H9 (cell line): ENCODE data around the gene DHX38. TPM values are rescaled to one million over a fixed set of nuclear protein-coding genes. Genes with fewer than 3 reads are reported as not detected.

Experiments
- DNase-seq: peaks from one replicate; pipeline ENCODE4 v3.0.0-alpha.2; 2017
- H2AFZ ChIP-seq: one replicate; pipeline ENCODE4 v1.6.1; 2013; ENCODE audit warnings: mild to moderate bottlenecking, low read length, control low read depth, moderate library complexity
- H2AK5ac ChIP-seq: 2 replicates; pipeline ENCODE4 v1.6.1; 2013; ENCODE audit warnings: low read length, control low read depth, mixed read lengths; ENCODE audit not compliant: insufficient read length
- H2BK120ac ChIP-seq: one replicate; pipeline ENCODE4 v1.6.1; 2013; ENCODE audit warnings: low read depth, mild to moderate bottlenecking, low read length, control low read depth, inconsistent platforms; ENCODE audit not compliant: poor library complexity, severe bottlenecking
- H2BK12ac ChIP-seq: 2 replicates; pipeline ENCODE4 v1.6.1; 2013; ENCODE audit warnings: low read length, control low read depth, mixed read lengths, low read depth; ENCODE audit not compliant: insufficient read length
- H2BK15ac ChIP-seq: 2 replicates; pipeline ENCODE4 v1.6.1; 2013; ENCODE audit warnings: low read depth, low read length, control low read depth
- H2BK20ac ChIP-seq: one replicate; pipeline ENCODE4 v1.6.1; 2013; ENCODE audit warnings: low read depth, mild to moderate bottlenecking, low read length, control low read depth, inconsistent platforms; ENCODE audit not compliant: poor library complexity, severe bottlenecking
- H2BK5ac ChIP-seq: 2 replicates; pipeline ENCODE4 v1.6.1; 2013; ENCODE audit warnings: low read length, control low read depth, mixed read lengths; ENCODE audit not compliant: insufficient read length
- H3K14ac ChIP-seq: 2 replicates; pipeline ENCODE4 v1.6.1; 2013; ENCODE audit warnings: low read length, control low read depth; ENCODE audit not compliant: insufficient read depth
- H3K18ac ChIP-seq: 2 replicates; pipeline ENCODE4 v1.6.1; 2013; ENCODE audit warnings: low read depth, mild to moderate bottlenecking, mixed read lengths, low read length, control low read depth; ENCODE audit not compliant: insufficient read length
- H3K23ac ChIP-seq: 2 replicates; pipeline ENCODE4 v1.6.1; 2013; ENCODE audit warnings: low read length, control low read depth, mixed read lengths, low read depth; ENCODE audit not compliant: insufficient read length
- H3K23me2 ChIP-seq: 2 replicates; pipeline ENCODE4 v1.6.1; 2013; ENCODE audit warnings: low read depth, mild to moderate bottlenecking, mixed read lengths, low read length, control low read depth; ENCODE audit not compliant: insufficient read length, poor library complexity, severe bottlenecking
- H3K27ac ChIP-seq: 2 replicates; pipeline ENCODE4 v1.5.1; 2013; ENCODE audit warnings: low read length, control low read depth, mixed read lengths, low read depth; ENCODE audit not compliant: insufficient read length
- H3K27me3 ChIP-seq: 2 replicates; pipeline ENCODE4 v1.6.1; 2013; ENCODE audit warnings: low read length, control low read depth, inconsistent platforms; ENCODE audit not compliant: insufficient read depth
- H3K4ac ChIP-seq: 2 replicates; pipeline ENCODE4 v1.6.1; 2013; ENCODE audit warnings: low read depth, mild to moderate bottlenecking, control low read depth, inconsistent platforms, low read length, moderate library complexity
- H3K4me1 ChIP-seq: 2 replicates; pipeline ENCODE4 v1.6.1; 2013; ENCODE audit warnings: low read length, control low read depth, inconsistent platforms; ENCODE audit not compliant: insufficient read depth
- H3K4me2 ChIP-seq: 2 replicates; pipeline ENCODE4 v1.6.1; 2013; ENCODE audit warnings: low read length, control low read depth, mixed read lengths; ENCODE audit not compliant: insufficient read length, insufficient read depth
- H3K56ac ChIP-seq: 2 replicates; pipeline ENCODE4 v1.6.1; 2013; ENCODE audit warnings: low read depth, mild to moderate bottlenecking, mixed read lengths, low read length, control low read depth; ENCODE audit not compliant: insufficient read length
- H3K79me1 ChIP-seq: 2 replicates; pipeline ENCODE4 v1.6.1; 2013; ENCODE audit warnings: low read depth, mild to moderate bottlenecking, moderate library complexity, low read length, control low read depth, inconsistent platforms; ENCODE audit not compliant: insufficient read depth, poor library complexity, severe bottlenecking
- H3K79me2 ChIP-seq: 2 replicates; pipeline ENCODE4 v1.6.1; 2013; ENCODE audit warnings: low read length, control low read depth, inconsistent platforms; ENCODE audit not compliant: insufficient read depth
- H3K9ac ChIP-seq: 2 replicates; pipeline ENCODE4 v1.6.1; 2013; ENCODE audit warnings: low read length, control low read depth, mixed read lengths; ENCODE audit not compliant: insufficient read length; ENCODE audit errors: extremely low read depth
- H3K9me3 ChIP-seq: one replicate; pipeline ENCODE4 v1.6.1; 2013; ENCODE audit warnings: low read depth, low read length, inconsistent platforms; ENCODE audit not compliant: control insufficient read depth
- H3T11ph ChIP-seq: one replicate; pipeline ENCODE4 v1.6.1; 2013; ENCODE audit warnings: mild to moderate bottlenecking, low read length, control low read depth, inconsistent platforms
- H4K20me1 ChIP-seq: one replicate; pipeline ENCODE4 v1.6.1; 2013; ENCODE audit not compliant: control insufficient read depth, insufficient read length, insufficient read depth
- H4K5ac ChIP-seq: 2 replicates; pipeline ENCODE4 v1.6.1; 2013; ENCODE audit warnings: low read depth, mild to moderate bottlenecking, mixed read lengths, low read length, control low read depth; ENCODE audit not compliant: insufficient read length
- H4K8ac ChIP-seq: replicated peaks from 2 replicates; pipeline ENCODE4 v1.6.1; 2013; ENCODE audit warnings: low read length, control low read depth, mixed read lengths, low read depth; ENCODE audit not compliant: insufficient read length
- H4K91ac ChIP-seq: 2 replicates; pipeline ENCODE4 v1.6.1; 2013; ENCODE audit warnings: low read depth, mild to moderate bottlenecking, moderate library complexity, mixed read lengths, low read length, control low read depth; ENCODE audit not compliant: insufficient read length
- H3K27ac Mint-ChIP-seq, 3 experiments: 2 replicates in 2 of 3; 3 replicates in 1 of 3; pipeline ENCODE4 v1.8.0; 2020 to 2021; ENCODE audit warnings: mixed read lengths in 3 of 3, mild to moderate bottlenecking in 1 of 3, moderate library complexity in 1 of 3
- H3K27me3 Mint-ChIP-seq: 2 replicates; pipeline ENCODE4 v1.8.0; 2021; ENCODE audit warnings: low read depth, mild to moderate bottlenecking, moderate library complexity, mixed read lengths
- H3K36me3 Mint-ChIP-seq, 3 experiments: 2 replicates in 2 of 3; 3 replicates in 1 of 3; pipeline ENCODE4 v1.8.0; 2020 to 2021; ENCODE audit warnings: low read depth in 3 of 3, mixed read lengths in 3 of 3; ENCODE audit not compliant: insufficient read depth in 1 of 3
- H3K4me1 Mint-ChIP-seq, 2 experiments: 2 replicates each; pipeline ENCODE4 v1.8.0; 2020; ENCODE audit warnings: mixed read lengths in 2 of 2
- H3K4me3 Mint-ChIP-seq, 2 experiments: 2 replicates in 1 of 2; 3 replicates in 1 of 2; pipeline ENCODE4 v1.8.0; 2020 to 2021; ENCODE audit warnings: mild to moderate bottlenecking in 2 of 2, mixed read lengths in 2 of 2, moderate library complexity in 1 of 2
- H3K9me3 Mint-ChIP-seq, 2 experiments: 2 replicates in 1 of 2; 3 replicates in 1 of 2; pipeline ENCODE4 v1.8.0; 2020; ENCODE audit warnings: mild to moderate bottlenecking in 2 of 2, mixed read lengths in 2 of 2, moderate library complexity in 1 of 2
- CTCF ChIP-seq: fragments of 200-600 bp; sonication (generic); conservative IDR thresholded peaks from 3 replicates; pipeline ENCODE4 v1.8.0; 2021; ENCODE audit warnings: antibody characterized with exemption, mild to moderate bottlenecking
- WGBS: extraction: QIAGEN DNeasy Blood & Tissue Kit; methylation state at CpG from one replicate; pipeline ENCODE4 v1.1.7; 2013; ENCODE audit warnings: missing lambda C conversion rate, low lambda C conversion rate, mixed read lengths; ENCODE audit not compliant: insufficient read length; ENCODE audit errors: extremely low coverage; 5-methylcytosine and 5-hydroxymethylcytosine counted together
- total RNA-seq: library from RNA; stranded (reverse); gene quantifications from 2 replicates; pipeline ENCODE4 v1.2.1, GENCODE V29; 2021

Gene DHX38
- total RNA-seq, 1 experiment from 2014 or later, result 60.5 TPM

GRCh38 chr16:72126429-72126765 lies 32.8 kb downstream of the DHX38 start:
- H3K4me1 Mint-ChIP-seq, result peaks cover 28 to 29% of the 10 kb centered on the region in 2 experiments
- Histone ChIP-seq H3K14ac (no peak overlapping the region), H2AK5ac (no peak overlapping the region)

More at GRCh38 chr16:72126429-72126765, 32.8 kb downstream of the DHX38 start:
- Histone ChIP-seq H3T11ph (no peak overlapping the region), H3K4me1 (no peaks in the 10 kb centered on the region; the same call in 1 of the 2 replicates), H3K56ac (no peak overlapping the region), H3K9ac (no peak overlapping the region), H2BK20ac (no peak overlapping the region), H4K20me1 (no peaks in the 10 kb centered on the region), H4K8ac (no peak overlapping the region), H3K4ac (no peak overlapping the region), H2BK15ac (no peak overlapping the region), H2BK12ac (no peak overlapping the region), H3K23me2 (no peaks in the 10 kb centered on the region), H2BK5ac (no peak overlapping the region), H2AFZ (no peak overlapping the region), H3K23ac (no peak overlapping the region), H4K5ac (no peak overlapping the region), H3K4me2 (no peak overlapping the region), H3K9me3 (no peaks in the 10 kb centered on the region), H3K27me3 (no peaks in the 10 kb centered on the region), H3K79me2 (no peaks in the 10 kb centered on the region), H3K27ac (no peak overlapping the region), H2BK120ac (no peak overlapping the region), H3K79me1 (no peaks in the 10 kb centered on the region), H4K91ac (no peak overlapping the region), H3K18ac (no peak overlapping the region)
- TF ChIP-seq CTCF, result no peak
- no peaks in the 10 kb centered on the region for H3K27me3 Mint-ChIP-seq
- DNase-seq, result no peak
- H3K27ac Mint-ChIP-seq, result no peak overlapping the region
- no peaks in the 10 kb centered on the region for H3K9me3 Mint-ChIP-seq
- no CpG with 5 or more reads among the region's 2 CpGs for WGBS
- no peaks in the 10 kb centered on the region for H3K36me3 Mint-ChIP-seq
- no peak overlapping the region for H3K4me3 Mint-ChIP-seq
